Inflammatory macrophage (primary cell): ENCODE measurements around the gene CYP2E1.
"Not testable (repeated sequence)": the region's sequence is repeated elsewhere in the genome, so short reads cannot be mapped to it uniquely, and the experiment has no call there.

ENCODE experiments used
- DNase-seq, 2 donors: peaks; one replicate each; pipeline ENCODE4 v3.0.0-alpha.2; 2020 to 2022

Gene CYP2E1

DNA sequence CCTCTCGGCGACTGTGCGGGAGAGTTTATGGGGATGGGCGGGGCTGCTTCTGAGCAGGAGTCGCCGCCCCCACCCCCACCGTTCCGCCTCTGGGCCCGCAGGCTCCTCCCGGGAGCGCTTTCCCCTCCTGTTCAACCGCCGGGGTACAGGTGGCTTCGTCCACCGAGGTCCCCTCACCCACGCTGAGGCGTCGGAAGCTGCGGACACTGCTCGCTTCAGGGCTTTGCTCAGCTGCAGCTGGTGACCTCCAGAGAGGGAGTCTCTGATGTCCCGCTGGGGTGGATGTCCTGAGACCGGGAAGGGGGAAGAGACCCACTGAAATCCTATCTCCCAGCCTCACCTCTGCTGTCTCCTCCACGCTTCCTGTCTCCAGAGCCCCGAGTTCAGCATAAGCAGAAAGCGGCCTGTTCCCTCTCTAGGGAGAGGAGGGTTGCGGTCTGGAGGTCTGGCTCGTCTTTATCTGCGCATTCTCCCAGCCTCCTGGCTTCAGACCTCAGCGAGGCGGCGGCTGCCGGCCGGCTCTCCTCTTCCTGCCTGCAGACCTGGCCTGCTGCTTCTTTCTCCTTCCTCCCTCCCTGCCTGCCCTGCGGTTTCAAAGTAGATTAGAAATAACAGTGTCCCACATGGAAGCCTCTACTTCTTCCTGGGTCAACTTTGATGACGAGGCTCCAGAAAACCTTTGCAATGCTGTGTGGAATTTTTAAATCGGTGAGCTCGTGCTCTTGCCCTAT is 1.8 kb downstream of the CYP2E1 start:
- DNase-seq = no peak

- no peak for DNase-seq
Observed at GRCh38 chr10:133529576-133529946, 2.4 kb downstream of the CYP2E1 start.

DNA sequence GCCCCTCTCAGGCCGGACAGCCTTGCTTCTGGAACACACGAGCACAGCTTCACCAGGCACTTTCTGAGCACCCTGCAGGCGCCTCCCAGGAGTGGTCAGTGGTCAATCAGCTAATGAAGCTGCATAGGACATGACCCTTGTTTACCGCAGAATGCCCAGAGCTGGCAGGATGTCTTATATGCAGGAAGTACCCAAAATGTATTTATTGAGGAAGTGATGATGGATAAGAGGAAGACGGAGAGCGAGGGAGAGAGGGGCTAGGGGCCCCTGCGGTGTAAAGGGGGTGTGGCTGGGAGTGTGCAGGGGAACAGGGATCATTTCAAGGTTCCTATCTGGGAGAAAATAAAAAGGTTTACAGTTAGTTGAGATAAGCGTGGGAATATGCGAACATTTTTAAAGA is 3.3 kb downstream of the CYP2E1 start:
- DNase-seq = no peak

- no peak for DNase-seq
Observed at GRCh38 chr10:133532871-133533270, 5.7 kb downstream of the CYP2E1 start.

DNA sequence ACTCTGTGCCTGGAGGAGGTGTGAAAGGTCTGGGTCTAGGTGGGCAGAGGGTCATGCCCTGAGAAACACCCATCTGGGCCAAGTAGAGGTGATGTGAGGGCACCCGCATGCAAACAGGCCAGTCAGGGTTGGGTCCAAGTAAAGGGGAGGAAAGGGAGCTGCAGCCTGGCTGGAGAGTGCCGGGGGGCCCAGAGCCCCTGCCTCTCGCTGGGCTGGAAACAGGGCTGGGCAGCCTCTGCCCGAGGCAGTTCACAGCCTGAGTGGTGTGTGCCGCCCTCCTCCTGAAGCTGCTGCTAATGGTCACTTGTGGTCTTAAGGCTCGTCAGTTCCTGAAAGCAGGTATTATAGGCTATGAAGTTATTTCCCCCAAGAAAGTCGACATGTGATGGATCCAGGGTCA is 7.3 kb downstream of the CYP2E1 start:
- no peak for DNase-seq

GRCh38 chr10:133536198-133536597 is 9.0 kb downstream of the CYP2E1 start:
- no peak for DNase-seq

GRCh38 chr10:133537546-133538545 is 10.7 kb downstream of the CYP2E1 start:
- no peak for DNase-seq

DNA sequence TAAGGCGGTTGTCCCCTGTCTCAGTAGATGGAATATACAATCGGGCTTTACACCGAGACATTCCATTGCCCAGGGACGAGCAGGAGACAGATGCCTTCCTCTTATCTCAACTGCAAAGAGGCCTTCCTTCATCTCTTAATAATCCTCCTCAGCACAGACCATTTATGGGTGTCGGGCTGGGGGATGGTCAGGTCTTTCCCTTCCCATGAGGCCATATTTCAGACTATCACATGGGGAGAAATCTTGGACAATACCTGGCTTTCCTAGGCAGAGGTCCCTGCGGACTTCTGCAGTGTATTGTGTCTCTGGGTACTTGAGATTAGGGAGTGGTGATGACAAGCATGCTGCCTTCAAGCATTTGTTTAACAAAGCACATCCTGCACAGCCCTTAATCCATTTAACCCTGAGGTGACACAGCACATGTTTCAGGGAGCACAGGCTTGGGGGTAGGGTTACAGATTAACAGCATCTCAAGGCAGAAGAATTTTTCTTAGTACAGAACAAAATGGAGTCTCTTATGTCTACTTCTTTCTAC is 14.3 kb downstream of the CYP2E1 start:
- DNase-seq = not testable (repeated sequence)

DNA sequence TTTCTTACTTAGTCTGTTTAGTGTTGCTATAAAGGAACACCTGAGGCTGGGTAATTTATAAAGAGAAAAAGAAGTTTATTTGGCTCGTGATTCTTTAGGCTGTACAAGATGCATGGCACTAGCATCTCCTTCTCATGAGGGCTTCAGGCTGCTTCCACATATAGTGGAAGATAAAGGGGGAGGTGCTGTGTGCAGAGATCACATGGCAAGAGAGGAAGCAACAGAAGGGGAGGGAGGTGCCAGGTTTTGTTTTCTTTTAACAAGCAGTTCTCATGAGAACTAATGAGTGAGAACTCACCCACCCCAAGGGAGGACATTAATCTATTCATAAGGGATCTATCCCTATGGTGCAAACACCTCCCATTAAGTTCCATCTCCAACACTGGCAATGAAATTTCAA is 17.3 kb downstream of the CYP2E1 start:
- DNase-seq = no peak

GRCh38 chr10:133554600-133554999 is 27.4 kb downstream of the CYP2E1 start:
- no peak for DNase-seq

GRCh38 chr10:133555521-133555920 is 28.4 kb downstream of the CYP2E1 start:
- no peak for DNase-seq

DNA sequence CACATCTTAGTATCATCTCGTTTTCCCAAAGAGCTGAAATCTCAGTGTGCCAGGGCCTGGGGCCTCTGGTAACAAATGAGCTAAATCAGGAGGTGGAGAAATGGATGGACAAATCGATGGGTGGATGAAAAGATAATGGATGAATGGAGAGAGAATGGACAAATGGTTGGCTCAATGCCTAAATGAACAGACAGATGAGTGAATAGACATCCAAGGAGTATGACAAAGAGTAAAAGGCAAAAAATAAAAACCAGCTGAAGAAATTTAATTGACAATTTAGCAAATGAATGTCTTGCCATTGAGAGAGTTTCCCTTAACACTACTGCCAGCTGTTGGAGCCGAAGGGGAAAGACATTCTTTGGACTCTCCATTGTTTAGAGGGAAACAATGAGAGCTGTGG is 30.2 kb downstream of the CYP2E1 start:
- no peak for DNase-seq

- DNase-seq = no peak
Observed at GRCh38 chr10:133559216-133559615, 32.1 kb downstream of the CYP2E1 start.

DNA sequence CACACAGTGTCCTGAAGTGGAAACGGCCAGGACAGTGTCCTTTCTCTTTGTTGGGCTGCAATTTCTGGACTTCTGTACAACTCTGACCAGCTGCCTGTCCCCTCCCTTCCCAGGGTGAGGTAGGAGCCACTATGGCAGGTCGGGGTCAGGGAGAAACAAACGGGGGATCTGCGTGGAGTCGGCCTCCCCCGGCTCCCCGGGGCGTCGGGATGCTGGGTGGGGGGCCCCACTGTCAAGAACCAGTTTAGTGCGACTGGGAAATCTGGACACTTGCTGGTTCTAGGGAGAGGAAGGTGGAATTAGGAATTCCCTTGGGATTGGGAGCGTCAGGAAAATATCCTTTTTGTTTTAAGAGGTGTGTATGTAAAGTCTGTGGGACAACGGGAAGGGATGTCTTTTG is 37.7 kb downstream of the CYP2E1 start:
- no peak for DNase-seq

GRCh38 chr10:133565441-133566294 is 38.5 kb downstream of the CYP2E1 start, which contains the start of gene SYCE1:
Gene SYCE1, minus strand, starts transcription at chr10:133565583. Its CDS starts 54 bp downstream, at chr10:133565529.
- no peak for DNase-seq

DNA sequence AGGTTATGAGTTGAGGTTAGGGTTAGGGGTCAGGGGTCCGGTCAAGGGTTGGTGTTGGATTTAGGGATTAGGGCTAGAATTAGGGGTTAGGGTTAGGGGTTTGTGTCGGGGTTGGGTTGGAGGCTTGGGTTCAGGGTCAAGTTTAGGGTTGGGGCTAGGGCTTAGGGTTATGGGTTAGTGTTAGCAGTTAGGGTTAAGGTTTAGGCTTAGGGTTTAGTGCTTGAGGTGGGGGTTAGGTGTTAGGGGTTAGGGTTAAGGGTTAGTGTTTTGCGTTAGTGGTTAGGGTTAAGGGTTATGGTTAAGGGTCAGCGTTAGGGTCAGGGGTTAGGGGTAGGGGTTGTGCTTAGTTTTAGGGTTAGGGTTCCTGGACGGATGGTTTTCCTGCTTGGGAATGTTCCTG is 40.0 kb downstream of the CYP2E1 start:
- DNase-seq = no peak

DNA sequence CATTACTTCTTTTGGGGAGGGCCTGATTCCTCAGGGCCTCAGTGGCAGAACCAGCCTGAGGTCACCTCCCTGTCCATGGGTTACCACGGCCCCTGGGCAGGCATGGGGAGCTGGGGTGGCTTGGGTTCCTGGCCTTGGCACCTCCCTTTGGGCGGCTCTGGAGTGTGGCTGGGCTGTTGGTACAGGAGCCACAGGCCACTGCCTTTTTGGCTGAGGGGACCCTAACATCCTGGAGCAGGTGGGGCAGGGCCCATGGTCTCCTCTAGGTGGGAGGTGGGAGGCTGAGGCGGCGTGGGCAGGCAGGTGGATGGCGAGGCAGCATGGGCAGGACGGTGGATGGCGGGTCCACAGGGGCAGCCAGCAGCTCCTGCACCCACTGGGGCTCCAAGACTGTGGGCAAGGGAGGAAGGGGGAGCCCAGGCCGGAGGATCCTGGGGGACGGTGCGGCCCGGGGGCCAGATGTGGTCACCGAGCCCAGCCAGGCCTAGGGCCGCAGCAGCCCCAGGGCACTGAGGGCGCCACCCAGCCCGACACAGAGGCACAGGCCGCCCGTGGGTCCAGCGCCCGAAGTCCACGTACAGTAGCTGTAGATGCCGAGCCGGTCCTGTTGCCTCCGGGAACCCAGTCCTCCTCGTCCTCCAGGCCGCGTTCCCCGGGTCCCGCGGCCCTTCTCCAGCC is 40.6 kb downstream of the CYP2E1 start:
- DNase-seq = no peak

DNA sequence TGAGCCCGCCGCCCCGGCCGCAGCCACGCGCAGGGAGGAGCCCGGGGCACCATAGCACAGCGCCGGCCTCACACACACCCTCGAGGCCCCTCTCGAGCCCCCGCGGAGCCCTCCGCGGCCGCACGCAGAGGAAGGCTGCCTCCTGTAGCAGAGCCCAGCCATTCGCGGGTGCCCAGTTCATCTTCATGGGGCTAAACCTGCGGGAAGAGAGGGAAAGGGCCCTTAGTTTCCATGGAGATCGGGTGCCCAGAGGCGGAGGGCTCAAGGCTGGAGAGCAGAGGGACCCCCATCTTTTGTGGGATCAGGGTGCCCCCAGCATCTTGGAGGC is 41.1 kb downstream of the CYP2E1 start:
- no peak for DNase-seq

DNA sequence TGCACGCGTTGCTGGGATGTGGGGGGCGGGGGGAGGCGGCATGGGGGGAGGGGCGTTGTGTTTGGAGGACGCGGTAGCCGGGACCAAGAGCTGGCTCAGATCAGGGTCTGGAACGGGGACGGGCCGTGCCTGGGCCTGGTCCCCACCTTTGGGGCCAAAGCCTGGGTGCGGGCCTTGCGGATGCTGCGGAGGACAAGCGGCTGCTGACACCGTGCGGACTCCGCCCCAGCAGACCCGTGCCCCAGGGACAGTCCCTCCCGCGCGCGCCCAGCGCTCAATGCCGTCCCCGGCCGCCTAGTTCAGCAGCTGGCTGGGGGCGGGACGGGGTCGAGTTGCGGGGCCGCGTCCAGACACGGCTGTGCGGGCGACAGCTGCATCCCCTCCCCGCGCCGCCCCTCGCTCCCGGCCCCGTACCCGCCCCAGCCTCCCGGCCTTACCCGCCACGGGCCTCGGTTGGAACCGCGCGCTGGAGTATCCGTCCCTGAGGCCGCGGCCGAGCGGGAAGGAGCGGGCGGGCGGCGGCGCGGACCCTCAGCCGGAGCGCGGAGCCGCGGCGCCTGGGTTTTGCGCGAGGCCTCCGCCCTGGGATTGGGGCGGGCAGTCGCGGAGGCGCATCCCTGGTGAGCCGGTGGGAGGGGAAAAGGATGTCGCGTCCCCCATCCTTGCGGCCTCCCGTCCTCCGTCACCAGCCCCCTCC is 41.8 kb downstream of the CYP2E1 start:
- DNase-seq = not testable (repeated sequence)

DNA sequence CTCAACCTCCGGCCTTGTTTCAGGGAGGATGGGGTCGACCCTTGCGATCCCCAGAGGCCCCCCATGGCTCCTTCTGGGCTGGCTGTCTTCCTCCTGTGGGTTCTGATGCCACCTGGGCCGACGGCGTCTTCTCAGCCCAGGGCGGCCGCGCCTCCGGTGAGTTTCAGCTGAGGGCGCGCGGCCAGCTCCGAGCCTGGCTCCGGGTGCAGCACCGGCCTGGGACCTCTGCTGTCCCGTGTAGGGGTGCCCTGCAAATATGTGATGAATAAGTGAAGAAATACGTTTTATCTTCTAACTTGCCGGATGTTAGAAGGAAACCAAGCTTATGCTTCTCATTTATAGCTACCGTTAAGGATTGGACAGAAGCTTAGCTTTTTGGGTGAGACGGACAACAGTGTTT is 42.6 kb downstream of the CYP2E1 start:
- not testable (repeated sequence) for DNase-seq

DNA sequence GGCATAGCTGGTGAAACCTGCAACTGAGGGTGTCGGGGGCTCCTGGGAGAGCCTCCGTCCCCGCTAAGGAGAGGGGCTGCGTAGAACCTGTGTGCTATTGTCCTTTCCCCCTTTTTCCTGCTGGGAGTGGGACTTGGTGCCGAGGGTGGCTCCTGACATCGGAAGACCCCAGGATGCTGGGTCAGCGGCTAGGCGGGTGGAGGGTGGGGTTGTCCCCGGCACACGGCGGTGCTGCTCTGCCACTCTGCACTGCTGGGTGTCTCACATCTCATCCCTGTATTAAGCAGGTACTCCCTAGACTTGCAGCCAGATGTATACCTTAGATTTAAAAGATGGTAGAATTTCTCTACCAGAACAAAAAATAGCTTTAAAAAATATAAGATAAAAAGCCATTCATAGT is 44.9 kb downstream of the CYP2E1 start:
- DNase-seq = not testable (repeated sequence)
